Femur (tissue), 1 donor: ENCODE measurements around the gene SEC14L6.
"Not testable (repeated sequence)": the region's sequence is repeated elsewhere in the genome, so short reads cannot be mapped to it uniquely, and the experiment has no call there.

Experiments
- DNase-seq: peaks from one replicate; pipeline ENCODE4 v3.0.0-alpha.2; 2017

Gene SEC14L6

GRCh38 chr22:30565341-30565740, 18.8 kb upstream of the SEC14L6 start:
- DNase-seq = no peak

DNA sequence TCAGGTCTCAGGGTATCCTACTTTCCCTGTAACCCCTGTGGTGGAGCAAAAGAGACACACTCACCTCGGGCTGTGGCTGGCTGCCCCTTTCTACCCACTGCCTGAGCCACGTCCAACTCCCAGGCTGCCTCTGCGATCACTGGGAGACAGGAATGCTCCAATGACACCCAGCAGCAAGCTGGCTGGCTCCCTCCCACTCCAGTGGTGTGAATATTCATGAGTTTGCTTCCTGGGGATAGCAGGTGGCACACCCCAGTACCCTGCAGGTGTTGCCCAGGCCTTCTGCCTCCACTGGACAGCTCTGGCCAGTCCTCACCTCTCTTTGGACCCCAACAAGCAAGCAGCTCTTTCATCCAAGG, 18.2 kb upstream of the SEC14L6 start:
- DNase-seq = no peak

- DNase-seq = no peak
Observed at GRCh38 chr22:30564045-30564760, 17.7 kb upstream of the SEC14L6 start.

DNA sequence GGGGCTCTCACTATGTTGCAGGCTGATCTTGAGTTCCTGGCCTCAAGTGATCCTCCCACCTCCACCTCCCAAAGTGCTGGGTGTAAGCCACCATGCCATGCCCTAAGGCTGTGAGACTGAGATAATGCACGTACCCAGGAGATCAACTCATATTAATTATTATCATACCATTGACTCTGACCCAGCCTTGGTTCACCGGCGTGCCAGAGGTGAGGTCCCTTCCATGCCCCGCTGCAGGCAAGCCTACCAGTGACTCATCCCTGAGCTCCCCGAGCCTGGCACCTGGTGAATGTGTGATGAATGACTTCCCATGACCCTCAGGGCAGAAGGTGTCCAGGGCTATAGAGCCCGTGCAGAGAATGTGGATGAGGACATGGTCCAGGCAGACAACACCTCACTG, 15.8 kb upstream of the SEC14L6 start:
- no peak for DNase-seq

GRCh38 chr22:30561402-30562189, 15.1 kb upstream of the SEC14L6 start:
- DNase-seq = no peak

GRCh38 chr22:30560643-30561202, 14.2 kb upstream of the SEC14L6 start:
- DNase-seq = not testable (repeated sequence)

DNA sequence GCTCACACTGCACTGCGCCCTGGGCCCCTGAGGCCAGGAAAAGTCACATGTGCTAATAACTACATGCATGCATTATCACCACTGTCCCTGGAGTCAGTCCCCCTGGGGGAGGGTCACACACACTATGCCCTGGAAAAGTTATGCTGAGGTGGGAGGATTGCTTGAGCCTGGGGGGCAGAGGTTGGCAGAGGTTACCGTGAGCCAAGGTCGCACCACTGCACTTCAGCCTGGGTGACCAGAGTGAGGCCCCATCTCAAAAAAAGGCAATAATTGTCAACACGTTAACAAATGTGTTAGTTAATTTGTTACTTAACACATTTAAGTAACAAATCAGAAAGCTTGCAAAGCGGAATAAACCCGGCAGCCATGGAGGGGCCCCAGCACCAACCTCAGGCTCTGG, 13.3 kb upstream of the SEC14L6 start:
- DNase-seq = no peak

- no peak for DNase-seq
Observed at GRCh38 chr22:30557243-30557642, 10.7 kb upstream of the SEC14L6 start.

- DNase-seq = no peak
Observed at GRCh38 chr22:30556388-30556787, 9.8 kb upstream of the SEC14L6 start.

GRCh38 chr22:30555282-30556210, 9.0 kb upstream of the SEC14L6 start:
- no peak for DNase-seq

GRCh38 chr22:30553971-30554370, 7.4 kb upstream of the SEC14L6 start:
- no peak for DNase-seq

DNA sequence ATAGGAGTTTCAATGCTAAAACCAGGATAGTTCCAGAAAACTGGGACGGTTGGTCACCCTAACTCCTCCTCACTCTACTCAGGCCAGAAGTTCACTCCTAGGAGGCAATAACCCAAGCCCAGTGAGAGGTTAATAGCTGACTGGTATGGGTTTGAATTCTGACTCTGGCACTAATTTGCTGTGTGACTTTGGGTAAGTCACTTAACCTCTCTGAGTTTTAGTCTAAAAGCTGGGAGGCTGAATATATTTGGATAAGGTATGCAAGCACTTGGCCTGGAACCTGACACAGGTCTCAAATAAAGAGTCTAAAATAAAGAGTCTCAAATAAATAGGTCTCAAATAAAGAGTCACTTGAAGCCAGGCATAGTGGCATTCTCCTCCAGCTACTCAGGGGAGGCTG, 6.2 kb upstream of the SEC14L6 start:
- DNase-seq = no peak

GRCh38 chr22:30551813-30552212, 5.3 kb upstream of the SEC14L6 start:
- not testable (repeated sequence) for DNase-seq

DNA sequence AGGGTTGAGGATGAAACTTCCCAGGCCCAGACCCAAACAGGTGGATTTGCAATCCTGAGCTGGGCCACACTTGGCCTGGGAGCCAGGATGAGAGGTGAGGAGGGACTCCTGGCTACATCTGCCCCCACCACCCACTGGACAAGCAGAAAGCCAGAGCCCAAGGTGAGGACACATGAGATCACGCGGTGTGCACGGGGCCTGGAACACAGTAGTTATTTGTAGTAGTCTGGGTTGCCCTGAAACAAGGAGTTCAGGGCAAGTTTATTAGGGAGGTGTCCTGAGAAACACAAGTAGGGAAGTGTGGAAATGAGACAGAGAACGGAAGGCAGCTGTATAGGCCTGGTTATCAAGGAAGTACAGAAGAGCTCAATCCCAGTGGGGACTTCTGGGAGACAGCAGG, 647 bp upstream of the SEC14L6 start:
- DNase-seq = no peak

GRCh38 chr22:30542811-30543188, 3.7 kb downstream of the SEC14L6 start:
- DNase-seq = no peak

GRCh38 chr22:30541961-30542810, 4.4 kb downstream of the SEC14L6 start:
- peak; percentile 38 for DNase-seq

GRCh38 chr22:30541511-30541910, 5.0 kb downstream of the SEC14L6 start:
- DNase-seq = not testable (repeated sequence)

DNA sequence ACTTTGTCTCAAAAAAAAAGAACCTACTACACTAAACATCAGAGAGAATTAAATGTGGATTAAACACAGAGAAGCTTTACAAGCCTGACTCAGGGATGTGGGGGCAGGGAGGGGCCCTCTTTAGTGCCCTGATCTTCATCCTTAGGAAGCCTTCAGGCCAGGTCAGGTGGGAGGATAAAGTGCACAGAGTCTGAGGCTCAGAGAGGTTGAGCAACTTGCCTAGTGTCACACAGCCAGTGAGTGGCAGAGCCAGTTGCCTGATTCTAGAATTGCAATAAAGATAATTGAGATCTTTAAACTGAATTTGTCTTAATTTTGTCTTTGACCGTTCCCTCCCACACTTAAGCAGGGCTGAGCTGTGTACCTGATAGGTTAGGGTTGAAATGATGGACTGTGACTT, 7.2 kb downstream of the SEC14L6 start:
- no peak for DNase-seq

DNA sequence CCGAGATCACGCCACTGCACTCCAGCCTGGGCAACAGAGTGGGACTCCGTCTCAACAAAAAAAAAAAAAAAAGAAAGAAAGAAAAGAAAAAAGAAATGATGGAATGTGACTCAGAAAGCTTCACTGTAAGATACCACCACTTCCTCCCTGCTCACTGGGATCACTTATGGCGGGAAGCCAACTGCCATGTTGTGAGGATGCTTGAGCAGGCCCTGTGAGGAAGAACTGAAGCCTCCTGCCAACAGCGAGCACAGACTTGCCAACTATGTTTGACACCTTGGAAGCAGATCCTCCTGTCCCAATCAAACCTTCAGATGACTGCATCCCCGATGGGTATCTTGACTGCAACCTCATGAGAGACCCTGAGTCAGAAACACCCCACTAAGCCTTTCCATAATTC, 8.3 kb downstream of the SEC14L6 start:
- no peak for DNase-seq

DNA sequence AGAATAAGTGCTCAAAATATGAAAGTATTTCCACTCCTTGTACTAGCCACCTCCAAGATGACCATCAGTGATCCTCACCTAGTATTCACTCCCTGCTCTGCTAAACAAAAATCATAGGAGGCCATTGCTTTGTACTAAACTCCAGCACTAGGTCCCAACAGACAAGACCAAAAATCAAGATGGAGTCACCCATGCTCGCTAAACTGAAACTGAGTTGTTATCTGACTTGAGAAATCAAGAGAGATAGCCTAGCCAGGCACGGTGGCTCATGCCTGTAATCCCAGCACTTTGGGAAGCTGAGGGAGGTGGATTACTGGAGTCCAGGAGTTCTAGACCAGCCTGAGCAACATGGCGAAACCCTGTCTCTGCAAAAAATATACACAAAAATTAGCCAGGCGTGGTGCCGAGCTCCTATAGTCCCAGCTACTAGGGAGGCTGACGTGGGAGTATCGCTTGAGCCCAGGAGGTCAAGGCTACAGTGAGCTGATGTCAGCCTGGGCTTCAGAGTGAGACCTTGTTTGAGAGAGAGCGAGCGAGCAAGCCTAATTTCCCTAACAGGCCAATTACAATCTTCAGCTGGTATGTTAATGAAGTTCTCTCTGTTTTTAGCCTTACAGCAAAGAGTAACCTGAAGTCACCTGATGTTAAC, 9.3 kb downstream of the SEC14L6 start:
- no peak for DNase-seq

- DNase-seq = no peak
Observed at GRCh38 chr22:30535182-30535581, 11.4 kb downstream of the SEC14L6 start.
